ENCODE data around the gene DSCAM. TPM values are rescaled to one million over a fixed set of nuclear protein-coding genes. Genes with fewer than 3 reads are reported as not detected.

The DSCAM gene
- total RNA-seq, 1 donor from 2014 or later, result not detected

DNA sequence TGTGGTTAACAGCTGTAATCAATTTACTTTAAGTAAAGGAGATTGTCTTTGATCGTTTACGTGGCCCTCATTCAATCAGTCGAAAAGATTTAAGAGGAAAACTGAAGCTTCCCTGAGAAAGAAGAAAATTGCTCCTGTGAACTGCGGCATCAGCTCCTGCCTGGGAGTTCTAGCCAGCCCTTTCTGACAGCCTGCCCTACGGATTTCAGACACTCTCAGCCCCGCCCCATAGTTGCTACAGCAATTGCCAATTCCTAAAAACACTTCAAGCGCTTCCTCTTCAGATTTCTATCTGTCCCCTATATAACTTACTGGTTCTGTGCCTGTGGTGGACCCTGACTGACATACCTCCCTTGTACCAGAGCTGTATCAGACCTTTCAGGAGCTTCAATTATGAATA, 277.6 kb downstream of the DSCAM start:
- H3K36me3 ChIP-seq, result no peaks in the 10 kb centered on the region
- no peaks in the 10 kb centered on the region for H3K36me3 Mint-ChIP-seq
- H3K27ac Mint-ChIP-seq, result no peak overlapping the region
- no peaks in the 10 kb centered on the region for H3F3A ChIP-seq (ENCODE audit: low read depth)
- H3K27me3 ChIP-seq, result no peaks in the 10 kb centered on the region
- H3K27ac ChIP-seq, result no peak overlapping the region
- no peaks in the 10 kb centered on the region for H4K20me1 ChIP-seq (ENCODE audit: low read depth)
- no peaks in the 10 kb centered on the region for H3K9me3 Mint-ChIP-seq
- no peak overlapping the region for H3K4me3 ChIP-seq
- no peak overlapping the region for H3K4me3 Mint-ChIP-seq
- H3K4me2 ChIP-seq, result no peak overlapping the region
- no peaks in the 10 kb centered on the region for H3K4me1 ChIP-seq
- H2AFZ ChIP-seq (replicated peaks), result no peak overlapping the region
- no peaks in the 10 kb centered on the region for H3K4me1 Mint-ChIP-seq
- no peaks in the 10 kb centered on the region for H3K79me2 ChIP-seq (ENCODE audit: low read depth)
- H3K9ac ChIP-seq, result no peak overlapping the region
- H3K27me3 Mint-ChIP-seq (ENCODE audit: insufficient read depth, low read depth), result peaks cover under 1% of the 10 kb centered on the region
- TF ChIP-seq EZH2phosphoT487 (IDR thresholded peaks at IDR 0.05) (no peak), EZH2 (IDR thresholded peaks at IDR 0.05) (no peak)
- TF ChIP-seq, protein P1, sequence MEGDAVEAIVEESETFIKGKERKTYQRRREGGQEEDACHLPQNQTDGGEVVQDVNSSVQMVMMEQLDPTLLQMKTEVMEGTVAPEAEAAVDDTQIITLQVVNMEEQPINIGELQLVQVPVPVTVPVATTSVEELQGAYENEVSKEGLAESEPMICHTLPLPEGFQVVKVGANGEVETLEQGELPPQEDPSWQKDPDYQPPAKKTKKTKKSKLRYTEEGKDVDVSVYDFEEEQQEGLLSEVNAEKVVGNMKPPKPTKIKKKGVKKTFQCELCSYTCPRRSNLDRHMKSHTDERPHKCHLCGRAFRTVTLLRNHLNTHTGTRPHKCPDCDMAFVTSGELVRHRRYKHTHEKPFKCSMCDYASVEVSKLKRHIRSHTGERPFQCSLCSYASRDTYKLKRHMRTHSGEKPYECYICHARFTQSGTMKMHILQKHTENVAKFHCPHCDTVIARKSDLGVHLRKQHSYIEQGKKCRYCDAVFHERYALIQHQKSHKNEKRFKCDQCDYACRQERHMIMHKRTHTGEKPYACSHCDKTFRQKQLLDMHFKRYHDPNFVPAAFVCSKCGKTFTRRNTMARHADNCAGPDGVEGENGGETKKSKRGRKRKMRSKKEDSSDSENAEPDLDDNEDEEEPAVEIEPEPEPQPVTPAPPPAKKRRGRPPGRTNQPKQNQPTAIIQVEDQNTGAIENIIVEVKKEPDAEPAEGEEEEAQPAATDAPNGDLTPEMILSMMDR (IDR thresholded peaks at IDR 0.05), result no peak
- no peaks in the 10 kb centered on the region for H3K9me3 ChIP-seq (ENCODE audit: low read depth)
- DNase-seq (ENCODE audit: low spot score), result no peak

DNA sequence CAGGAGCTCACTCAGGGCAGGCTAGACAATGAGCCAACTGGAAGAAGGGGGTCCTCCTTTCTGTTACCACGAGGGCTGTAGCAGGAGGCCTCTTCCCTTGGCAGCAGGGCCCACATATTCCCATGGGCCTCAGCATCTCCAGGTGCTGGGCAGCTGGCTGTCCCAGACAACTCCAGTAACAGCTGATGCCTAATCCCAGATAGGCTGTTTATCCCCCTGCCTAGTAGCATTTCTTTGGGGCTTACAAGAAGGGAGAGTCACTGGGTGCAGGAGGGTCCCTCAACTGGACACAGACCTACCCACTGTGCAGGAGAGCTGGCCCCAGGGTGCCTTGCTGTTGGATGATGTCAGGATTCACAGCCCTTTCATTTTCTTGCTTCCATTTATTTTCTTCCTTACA, 278.2 kb downstream of the DSCAM start:
- H3K9me3 ChIP-seq (ENCODE audit: low read depth), result no peaks in the 10 kb centered on the region
- no peak for DNase-seq (ENCODE audit: low spot score)
- H4K20me1 ChIP-seq (ENCODE audit: low read depth), result no peaks in the 10 kb centered on the region
- H3K4me3 Mint-ChIP-seq, result no peak overlapping the region
- H3K9ac ChIP-seq, result no peak overlapping the region
- H3K36me3 ChIP-seq, result no peaks in the 10 kb centered on the region
- H3F3A ChIP-seq (ENCODE audit: low read depth), result no peaks in the 10 kb centered on the region
- no peaks in the 10 kb centered on the region for H3K36me3 Mint-ChIP-seq
- no peaks in the 10 kb centered on the region for H3K4me1 Mint-ChIP-seq
- H3K4me3 ChIP-seq, result no peak overlapping the region
- H3K27ac Mint-ChIP-seq, result no peak overlapping the region
- H3K27me3 Mint-ChIP-seq (ENCODE audit: insufficient read depth, low read depth), result peaks cover 2% of the 10 kb centered on the region
- H3K4me1 ChIP-seq, result no peaks in the 10 kb centered on the region
- no peaks in the 10 kb centered on the region for H3K27me3 ChIP-seq
- H3K27ac ChIP-seq, result no peak overlapping the region
- TF ChIP-seq, protein P1 (IDR thresholded peaks at IDR 0.05), result no peak
- TF ChIP-seq EZH2 (IDR thresholded peaks at IDR 0.05), result no peak
- no peak for TF ChIP-seq EZH2phosphoT487 (IDR thresholded peaks at IDR 0.05)
- H3K4me2 ChIP-seq, result no peak overlapping the region
- H3K9me3 Mint-ChIP-seq, result no peaks in the 10 kb centered on the region
- H3K79me2 ChIP-seq (ENCODE audit: low read depth), result no peaks in the 10 kb centered on the region
- H2AFZ ChIP-seq (replicated peaks), result no peak overlapping the region

DNA sequence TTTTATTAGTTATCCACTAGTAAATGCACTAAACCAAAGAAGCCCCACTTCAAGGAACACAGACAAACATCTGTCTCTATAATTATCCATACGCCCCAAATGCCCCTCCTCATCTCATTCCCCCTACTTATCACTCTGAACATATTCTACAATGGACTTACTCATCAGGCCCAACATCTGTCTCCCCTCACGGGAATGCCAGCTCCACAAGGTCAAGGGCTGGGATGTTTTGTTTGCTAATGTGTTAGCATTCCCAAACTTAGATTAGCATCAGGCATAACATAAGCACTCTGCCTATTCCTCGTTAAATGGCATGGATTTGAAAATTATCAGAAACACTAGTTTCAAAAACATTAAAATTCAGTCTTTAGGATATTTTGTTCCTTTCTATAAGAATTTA, 279.5 kb downstream of the DSCAM start:
- no peaks in the 10 kb centered on the region for H3K9me3 Mint-ChIP-seq
- H3K27ac ChIP-seq, result no peak overlapping the region
- no peak overlapping the region for H2AFZ ChIP-seq (replicated peaks)
- H3K27ac Mint-ChIP-seq, result no peak overlapping the region
- H3K9me3 ChIP-seq (ENCODE audit: low read depth), result no peaks in the 10 kb centered on the region
- H3K79me2 ChIP-seq (ENCODE audit: low read depth), result no peaks in the 10 kb centered on the region
- DNase-seq (ENCODE audit: low spot score), result no peak
- no peaks in the 10 kb centered on the region for H3K36me3 Mint-ChIP-seq
- H4K20me1 ChIP-seq (ENCODE audit: low read depth), result no peaks in the 10 kb centered on the region
- no peaks in the 10 kb centered on the region for H3K4me1 ChIP-seq
- no peak overlapping the region for H3K9ac ChIP-seq
- no peak for TF ChIP-seq EZH2 (IDR thresholded peaks at IDR 0.05)
- TF ChIP-seq, protein P1 (IDR thresholded peaks at IDR 0.05), result no peak
- TF ChIP-seq EZH2phosphoT487 (IDR thresholded peaks at IDR 0.05), result no peak
- no peaks in the 10 kb centered on the region for H3F3A ChIP-seq (ENCODE audit: low read depth)
- H3K4me1 Mint-ChIP-seq, result no peaks in the 10 kb centered on the region
- H3K27me3 ChIP-seq, result no peaks in the 10 kb centered on the region
- H3K4me3 ChIP-seq, result no peak overlapping the region
- no peak overlapping the region for H3K4me2 ChIP-seq
- H3K27me3 Mint-ChIP-seq (ENCODE audit: insufficient read depth, low read depth), result peaks cover 2% of the 10 kb centered on the region
- no peaks in the 10 kb centered on the region for H3K36me3 ChIP-seq
- no peak overlapping the region for H3K4me3 Mint-ChIP-seq
